Thoracic aorta (tissue), 2 donors: ENCODE data around the gene RIBC2. TPM values are rescaled to one million over a fixed set of nuclear protein-coding genes. Genes with fewer than 3 reads are reported as not detected.

Experiments
- ATAC-seq: fragments of 150-250 bp; one replicate; pipeline ENCODE4 v1.8.0; 2017; ENCODE audit warnings: low read depth; ENCODE audit not compliant: insufficient number of reproducible peaks, low FRiP score
- DNase-seq: peaks from one replicate; pipeline ENCODE4 v3.0.0-alpha.2; 2020; ENCODE audit warnings: low spot score
- H3K27ac ChIP-seq, 2 donors: fragments of 200-600 bp; sonication (generic); 1 replicate in 1 of 2; 2 replicates in 1 of 2; pipeline ENCODE4 v1.5.1; 2016; ENCODE audit warnings: mild to moderate bottlenecking in 2 of 2, moderate library complexity in 2 of 2
- H3K27me3 ChIP-seq: fragments of 200-600 bp; sonication (generic); replicated peaks from 2 replicates; pipeline ENCODE4 v1.6.0; 2016; ENCODE audit warnings: mild to moderate bottlenecking; ENCODE audit not compliant: insufficient read depth
- H3K36me3 ChIP-seq: fragments of 200-600 bp; sonication (generic); one replicate; pipeline ENCODE4 v1.5.1; 2016
- H3K4me1 ChIP-seq, 2 donors: fragments of 200-600 bp; sonication (generic); 1 replicate in 1 of 2; 2 replicates in 1 of 2; pipeline versions ENCODE4 v1.5.1 to v1.6.0; 2016; ENCODE audit warnings: low read depth in 2 of 2, mild to moderate bottlenecking in 1 of 2; ENCODE audit not compliant: control insufficient read depth in 1 of 2
- H3K4me3 ChIP-seq: fragments of 200-600 bp; sonication (generic); 2 replicates; pipeline ENCODE4 v1.5.1; 2016; ENCODE audit warnings: mild to moderate bottlenecking
- H3K9me3 ChIP-seq: fragments of 200-600 bp; sonication (generic); 2 replicates; pipeline ENCODE4 v1.5.1; 2016
- CTCF ChIP-seq: fragments of 200-600 bp; sonication (generic); IDR thresholded peaks from one replicate; pipeline ENCODE4 v1.5.1; 2019; ENCODE audit warnings: antibody characterized with exemption
- total RNA-seq, 2 donors: library from RNA; depleted of rRNA; stranded (reverse); fragments of >200 nt; gene quantifications; one replicate each; pipeline versions ENCODE4 v1.1.0 to v1.2.3, GENCODE V29; 2016

Gene RIBC2
- total RNA-seq, 2 donors from 2014 or later: 5.1 TPM; not detected in 1

GRCh38 chr22:45428391-45429385 is 15.2 kb downstream of the RIBC2 start:
- Histone ChIP-seq H3K27me3 (no peaks in the 10 kb centered on the region), H3K9me3 (no peaks in the 10 kb centered on the region), H3K27ac (no peak overlapping the region), H3K4me3 (no peak overlapping the region), H3K36me3 (no peaks in the 10 kb centered on the region), H3K4me1 (no peaks in the 10 kb centered on the region)
- TF ChIP-seq CTCF: no peak
- DNase-seq (no peak), ATAC-seq (no peak)

- Histone ChIP-seq H3K4me3 (no peak overlapping the region), H3K9me3 (no peaks in the 10 kb centered on the region), H3K36me3 (no peaks in the 10 kb centered on the region), H3K27me3 (no peaks in the 10 kb centered on the region), H3K4me1 (no peaks in the 10 kb centered on the region), H3K27ac (no peak overlapping the region)
- no peak for TF ChIP-seq CTCF
- no peak for DNase-seq
- no peak for ATAC-seq
Measured at GRCh38 chr22:45429424-45429823, 15.9 kb downstream of the RIBC2 start.

GRCh38 chr22:45429981-45430775 is 16.7 kb downstream of the RIBC2 start:
- DNase-seq: no peak
- no peaks in the 10 kb centered on the region for H3K9me3 ChIP-seq
- H3K27me3 ChIP-seq: no peaks in the 10 kb centered on the region
- H3K27ac ChIP-seq: no peak overlapping the region
- ATAC-seq: no peak
- H3K4me3 ChIP-seq: no peak overlapping the region
- no peak for TF ChIP-seq CTCF
- peaks cover under 1 to 3% of the 10 kb centered on the region in 2 donors for H3K4me1 ChIP-seq
- no peaks in the 10 kb centered on the region for H3K36me3 ChIP-seq

DNA sequence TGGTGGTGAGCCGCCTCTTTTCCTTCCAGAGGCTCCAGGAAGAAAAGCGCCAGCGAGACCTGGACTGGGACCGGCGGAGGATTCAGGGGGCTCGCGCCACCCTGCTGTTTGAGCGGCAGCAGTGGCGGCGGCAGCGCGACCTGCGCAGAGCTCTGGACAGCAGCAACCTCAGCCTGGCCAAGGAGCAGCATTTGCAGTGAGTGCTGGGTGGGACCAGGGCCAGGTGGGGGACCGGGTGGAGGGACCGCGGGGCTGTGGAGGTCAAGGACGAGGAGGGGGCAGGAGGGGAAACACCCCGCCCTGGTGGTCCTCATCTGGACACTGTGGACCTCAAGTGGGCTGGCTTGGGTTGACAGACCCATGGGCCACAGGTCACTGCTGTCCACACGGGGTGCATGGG is 17.4 kb downstream of the RIBC2 start:
- DNase-seq (no peak), ATAC-seq (no peak)
- Histone ChIP-seq H3K27me3 (no peaks in the 10 kb centered on the region), H3K9me3 (no peaks in the 10 kb centered on the region), H3K27ac (no peak overlapping the region), H3K4me1 (peaks cover 4 to 7% of the 10 kb centered on the region in 2 donors), H3K36me3 (no peaks in the 10 kb centered on the region), H3K4me3 (no peak overlapping the region)
- no peak for TF ChIP-seq CTCF

GRCh38 chr22:45434981-45435380 is 21.5 kb downstream of the RIBC2 start:
- H3K9me3 ChIP-seq: no peaks in the 10 kb centered on the region
- no peaks in the 10 kb centered on the region for H3K36me3 ChIP-seq
- H3K27me3 ChIP-seq: no peaks in the 10 kb centered on the region
- ATAC-seq: no peak
- peaks cover 4 to 7% of the 10 kb centered on the region in 2 donors for H3K4me1 ChIP-seq
- peak overlapping the region; percentile 58 to 67 for H3K27ac ChIP-seq
- no peak overlapping the region for H3K4me3 ChIP-seq
- TF ChIP-seq CTCF: no peak
- DNase-seq: no peak
